SK-N-SH (cell line): Measurements from ENCODE around the gene MCF2L. TPM values are rescaled to one million over a fixed set of nuclear protein-coding genes. Genes with fewer than 3 reads are reported as not detected.

ENCODE experiments used
- CTCF ChIA-PET: fragments of 300-600, 350-600 bp; formaldehyde crosslinking; extraction: SDS; loops from one replicate; lab custom pipeline; 2021; lab: Yijun Ruan, JAX
- POLR2A ChIA-PET: fragments of 350-600 bp; sonication (Branson Sonifier 250); formaldehyde crosslinking; extraction: SDS; loops from one replicate; lab custom pipeline; 2020; ENCODE audit warnings: antibody characterized with exemption, inconsistent platforms; lab: Yijun Ruan, JAX
- DNase-seq: peaks from one replicate; pipeline ENCODE4 v3.0.0; 2012
- H2AFZ ChIP-seq: fragments of 200-600 bp; sonication (generic); 2 replicates; pipeline ENCODE4 v1.8.1; 2016; ENCODE audit warnings: antibody characterized with exemption, mild to moderate bottlenecking, low read depth
- H3F3A ChIP-seq: fragments of 200-600 bp; sonication (generic); replicated peaks from 2 replicates; pipeline ENCODE3; 2016; ENCODE audit warnings: antibody characterized with exemption, mild to moderate bottlenecking; ENCODE audit not compliant: insufficient read depth
- H3K27ac ChIP-seq, 2 experiments: fragments of 200-500 bp in 1 of 2; fragments of 200-600 bp in 1 of 2; sonication (Bioruptor generic) in 1 of 2; sonication (generic), shearing (Covaris generic) in 1 of 2; 2 replicates each; pipeline versions ENCODE4 v1.5.1 to v1.6.1; 2014 to 2016; ENCODE audit warnings: low read depth in 2 of 2, inconsistent platforms in 1 of 2, low read length in 1 of 2, mild to moderate bottlenecking in 1 of 2, mixed read lengths in 1 of 2
- H3K27me3 ChIP-seq: fragments of 200-600 bp; sonication (generic), shearing (Covaris generic); 2 replicates; pipeline ENCODE4 v1.6.1; 2016; ENCODE audit warnings: mixed run types; ENCODE audit not compliant: insufficient read depth
- H3K36me3 ChIP-seq, 2 experiments: fragments of 200-500 bp in 1 of 2; fragments of 200-600 bp in 1 of 2; sonication (Bioruptor generic) in 1 of 2; sonication (generic) in 1 of 2; replicated peaks in 1 of 2; 2 replicates each; pipeline versions ENCODE3 to v1.5.1; 2014 to 2016; ENCODE audit warnings: low read length in 1 of 2, mild to moderate bottlenecking in 1 of 2; ENCODE audit not compliant: insufficient read depth in 2 of 2, control insufficient read depth in 1 of 2
- H3K4me1 ChIP-seq, 2 experiments: fragments of 200-500 bp in 1 of 2; fragments of 200-600 bp in 1 of 2; sonication (Bioruptor generic) in 1 of 2; sonication (generic), shearing (Covaris generic) in 1 of 2; 2 replicates each; pipeline versions ENCODE4 v1.5.1 to v1.6.1; 2014 to 2016; ENCODE audit warnings: low read depth in 1 of 2, low read length in 1 of 2, mixed run types in 1 of 2; ENCODE audit not compliant: insufficient read depth in 2 of 2, control insufficient read depth in 1 of 2
- H3K4me2 ChIP-seq: fragments of 200-600 bp; sonication (generic), shearing (Covaris generic); 2 replicates; pipeline ENCODE4 v1.6.1; 2017; ENCODE audit warnings: mixed run types
- H3K4me3 ChIP-seq, 2 experiments: fragments of 200-500 bp in 1 of 2; fragments of 200-600 bp in 1 of 2; sonication (Bioruptor generic) in 1 of 2; sonication (generic), shearing (Covaris generic) in 1 of 2; 2 replicates each; pipeline versions ENCODE4 v1.5.1 to v1.8.1; 2014 to 2016; ENCODE audit warnings: low read depth in 2 of 2, inconsistent platforms in 1 of 2, low read length in 1 of 2, mild to moderate bottlenecking in 1 of 2, mixed read lengths in 1 of 2, moderate library complexity in 1 of 2
- H3K79me2 ChIP-seq: fragments of 200-600 bp; sonication (generic); 2 replicates; pipeline ENCODE4 v1.8.1; 2017; ENCODE audit warnings: mild to moderate bottlenecking; ENCODE audit not compliant: insufficient read depth
- H3K9ac ChIP-seq: fragments of 200-600 bp; sonication (generic); 2 replicates; pipeline ENCODE4 v1.6.1; 2017; ENCODE audit warnings: mixed run types
- H3K9me2 ChIP-seq: fragments of 200-600 bp; sonication (generic); 2 replicates; pipeline ENCODE4 v1.6.1; 2017; ENCODE audit warnings: mixed run types
- H3K9me3 ChIP-seq: fragments of 200-600 bp; sonication (generic); 2 replicates; pipeline ENCODE4 v1.6.1; 2017; ENCODE audit warnings: mixed run types, mild to moderate bottlenecking, moderate library complexity
- H4K20me1 ChIP-seq: fragments of 200-600 bp; sonication (generic); 2 replicates; pipeline ENCODE4 v1.6.1; 2017; ENCODE audit warnings: mild to moderate bottlenecking, mixed run types; ENCODE audit not compliant: insufficient read depth
- EP300 ChIP-seq, 2 experiments: IDR thresholded peaks; 2 replicates each; pipeline versions ENCODE4 v1.4.0 to v1.6.1; 2012; ENCODE audit warnings: borderline replicate concordance in 1 of 2, low read depth in 1 of 2, low read length in 1 of 2
- EZH2phosphoT487 ChIP-seq: fragments of 200-600 bp; sonication (generic); IDR thresholded peaks from 2 replicates; pipeline ENCODE4 v1.6.1; 2017; ENCODE audit warnings: low read depth, mixed run types, mild to moderate bottlenecking, antibody characterized with exemption, moderate library complexity, borderline replicate concordance
- FOXM1 ChIP-seq: IDR thresholded peaks from 2 replicates; pipeline ENCODE4 v1.4.0; 2012; ENCODE audit warnings: low read depth, mild to moderate bottlenecking
- RAD21 ChIP-seq: IDR thresholded peaks from 2 replicates; pipeline ENCODE4 v1.6.1; 2012; ENCODE audit warnings: mild to moderate bottlenecking, low read length
- SIN3A ChIP-seq: IDR thresholded peaks from 2 replicates; pipeline ENCODE4 v1.6.1; 2012; ENCODE audit warnings: low read depth, mild to moderate bottlenecking, low read length, moderate library complexity, borderline replicate concordance
- WGBS: methylation state at CpG from one replicate; pipeline ENCODE4 v1.1.6; 2017; ENCODE audit warnings: low lambda C conversion rate; 5-methylcytosine and 5-hydroxymethylcytosine counted together
- polyA plus RNA-seq, 3 experiments: library from polyadenylated mRNA; depleted of rRNA; stranded (reverse); fragments of >200 nt; gene quantifications; 2 replicates each; pipeline ENCODE4 v1.2.3, GENCODE V29; 2012
- TF ChIP-seq, protein P1 (sequence below): fragments of 150-350 bp; IDR thresholded peaks from 2 replicates; pipeline ENCODE4 v1.6.1; 2017; ENCODE audit warnings: antibody characterized with exemption, low read length, low read depth, borderline replicate concordance
- TF ChIP-seq, protein P2 (sequence below): IDR thresholded peaks from 2 replicates; pipeline ENCODE4 v1.4.0; 2012; ENCODE audit warnings: low read depth, borderline replicate concordance
- TF ChIP-seq, protein P3 (sequence below): IDR thresholded peaks from 2 replicates; pipeline ENCODE4 v1.4.0; 2012; ENCODE audit warnings: low read depth

The MCF2L gene
- polyA plus RNA-seq, 1 of the 3 experiments (the other 2 are of a cell fraction): 0.56 TPM

DNA sequence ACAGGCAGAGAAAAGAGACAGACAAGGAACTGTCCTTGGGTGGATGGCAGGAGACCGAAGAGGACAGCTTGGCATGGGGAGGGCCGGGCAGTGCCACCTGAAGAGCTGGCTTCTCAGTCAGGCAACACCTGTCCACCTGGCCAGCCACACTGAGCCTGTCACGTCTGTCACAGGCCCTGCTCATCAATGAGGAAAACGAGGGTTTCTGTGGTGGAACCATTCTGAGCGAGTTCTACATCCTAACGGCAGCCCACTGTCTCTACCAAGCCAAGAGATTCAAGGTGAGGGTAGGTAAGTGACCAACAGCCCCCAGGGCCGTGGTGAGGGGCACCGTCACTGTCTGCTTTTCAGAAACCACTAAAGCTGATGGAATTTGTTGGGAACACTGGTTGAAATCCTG is 178.2 kb downstream of the MCF2L start:
- Histone ChIP-seq H3K4me1 (no peaks in the 10 kb centered on the region; a peak in 1 of 4 replicates), H3K9ac (no peak overlapping the region), H3K27me3 (no peaks in the 10 kb centered on the region), H3K4me2 (no peak overlapping the region), H4K20me1 (no peaks in the 10 kb centered on the region), H3K79me2 (no peaks in the 10 kb centered on the region), H3K27ac (no peak overlapping the region), H2AFZ (no peak overlapping the region), H3K4me3 (no peak overlapping the region), H3K9me3 (no peaks in the 10 kb centered on the region), H3K9me2 (no peaks in the 10 kb centered on the region), H3K36me3 (no peaks in the 10 kb centered on the region), H3F3A (no peaks in the 10 kb centered on the region)
- ChIA-PET POLR2A (no interaction called here), CTCF (no interaction called here)
- TF ChIP-seq SIN3A (no peak), RAD21 (no peak), FOXM1 (no peak), EP300 (IDR thresholded peaks at IDR 0.05; ENCODE audit: borderline replicate concordance in 1 of 2, low read depth in 1 of 2, low read length in 1 of 2) (no peak)
- TF ChIP-seq, protein P1, sequence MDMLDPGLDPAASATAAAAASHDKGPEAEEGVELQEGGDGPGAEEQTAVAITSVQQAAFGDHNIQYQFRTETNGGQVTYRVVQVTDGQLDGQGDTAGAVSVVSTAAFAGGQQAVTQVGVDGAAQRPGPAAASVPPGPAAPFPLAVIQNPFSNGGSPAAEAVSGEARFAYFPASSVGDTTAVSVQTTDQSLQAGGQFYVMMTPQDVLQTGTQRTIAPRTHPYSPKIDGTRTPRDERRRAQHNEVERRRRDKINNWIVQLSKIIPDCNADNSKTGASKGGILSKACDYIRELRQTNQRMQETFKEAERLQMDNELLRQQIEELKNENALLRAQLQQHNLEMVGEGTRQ: no peak
- no peak for DNase-seq
- WGBS: 46% methylated on average over 7 of the region's 8 CpGs

DNA sequence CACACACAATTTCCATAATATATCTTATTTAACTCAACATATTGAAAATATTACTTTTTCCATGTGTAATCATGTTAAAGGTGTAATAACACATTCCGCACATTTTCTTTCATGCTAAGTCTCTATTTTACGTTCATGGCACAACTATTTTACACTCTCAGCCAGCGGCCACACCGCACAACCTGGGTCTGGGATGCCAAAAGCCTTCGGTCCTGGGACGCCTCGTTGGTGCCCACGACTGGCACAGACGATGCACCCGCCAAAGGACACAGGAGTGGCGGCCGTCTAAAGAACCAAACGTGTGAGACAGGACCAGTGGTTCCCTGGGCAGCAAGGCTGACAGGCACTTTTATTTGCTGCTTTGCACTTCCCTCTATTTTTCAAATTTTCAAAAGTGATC is 179.4 kb downstream of the MCF2L start:
- H3K4me2 ChIP-seq: no peak overlapping the region
- ChIA-PET POLR2A (no interaction called here), CTCF (interaction anchor here (1.1 kb wide), 1 partner anchor 205 kb away, joined by 3 read pairs; no protein-coding TSS in a partner anchor)
- H2AFZ ChIP-seq: no peak overlapping the region
- H3F3A ChIP-seq: no peaks in the 10 kb centered on the region
- H3K9me3 ChIP-seq: no peaks in the 10 kb centered on the region
- H3K27ac ChIP-seq: no peak overlapping the region
- no peaks in the 10 kb centered on the region for H3K27me3 ChIP-seq
- peaks cover 2 to 7% of the 10 kb centered on the region in 2 experiments; a peak in 1 of 4 replicates for H3K4me1 ChIP-seq
- no peaks in the 10 kb centered on the region for H3K79me2 ChIP-seq
- TF ChIP-seq, protein P2, sequence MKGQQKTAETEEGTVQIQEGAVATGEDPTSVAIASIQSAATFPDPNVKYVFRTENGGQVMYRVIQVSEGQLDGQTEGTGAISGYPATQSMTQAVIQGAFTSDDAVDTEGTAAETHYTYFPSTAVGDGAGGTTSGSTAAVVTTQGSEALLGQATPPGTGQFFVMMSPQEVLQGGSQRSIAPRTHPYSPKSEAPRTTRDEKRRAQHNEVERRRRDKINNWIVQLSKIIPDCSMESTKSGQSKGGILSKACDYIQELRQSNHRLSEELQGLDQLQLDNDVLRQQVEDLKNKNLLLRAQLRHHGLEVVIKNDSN: no peak
- TF ChIP-seq, protein P1: no peak
- TF ChIP-seq, protein P3, sequence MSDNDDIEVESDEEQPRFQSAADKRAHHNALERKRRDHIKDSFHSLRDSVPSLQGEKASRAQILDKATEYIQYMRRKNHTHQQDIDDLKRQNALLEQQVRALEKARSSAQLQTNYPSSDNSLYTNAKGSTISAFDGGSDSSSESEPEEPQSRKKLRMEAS: no peak
- no peak for TF ChIP-seq EZH2phosphoT487
- H3K9ac ChIP-seq: no peak overlapping the region
- H3K4me3 ChIP-seq: no peak overlapping the region
- no peaks in the 10 kb centered on the region for H3K36me3 ChIP-seq
- WGBS: 88% methylated on average over 13 of the region's 13 CpGs
- no peak for DNase-seq
- no peaks in the 10 kb centered on the region for H3K9me2 ChIP-seq
- no peaks in the 10 kb centered on the region for H4K20me1 ChIP-seq
